Frontal cortex (tissue), 4 donors: ENCODE data around the gene TRIM63. TPM values are rescaled to one million over a fixed set of nuclear protein-coding genes. Genes with fewer than 3 reads are reported as not detected.
"Not testable (repeated sequence)": the region's sequence is repeated elsewhere in the genome, so short reads cannot be mapped to it uniquely, and the experiment has no call there.

Source experiments
- DNase-seq, 2 donors: peaks; one replicate each; pipeline ENCODE4 v3.0.0; 2012; ENCODE audit warnings: low spot score in 2 of 2
- FAIRE-seq: peaks from 2 replicates; lab custom pipeline; 2012; peaks lifted over from hg19 to GRCh38; lab: Jason Lieb, UNC
- total RNA-seq: library from RNA; depleted of rRNA; stranded (reverse); fragments of >200 nt; gene quantifications from one replicate; pipeline ENCODE4 v1.2.3, GENCODE V29; 2014
- donor health status: control.
- donor health status: control.
- donor health status: control.

TRIM63 gene
- total RNA-seq: not detected

DNA sequence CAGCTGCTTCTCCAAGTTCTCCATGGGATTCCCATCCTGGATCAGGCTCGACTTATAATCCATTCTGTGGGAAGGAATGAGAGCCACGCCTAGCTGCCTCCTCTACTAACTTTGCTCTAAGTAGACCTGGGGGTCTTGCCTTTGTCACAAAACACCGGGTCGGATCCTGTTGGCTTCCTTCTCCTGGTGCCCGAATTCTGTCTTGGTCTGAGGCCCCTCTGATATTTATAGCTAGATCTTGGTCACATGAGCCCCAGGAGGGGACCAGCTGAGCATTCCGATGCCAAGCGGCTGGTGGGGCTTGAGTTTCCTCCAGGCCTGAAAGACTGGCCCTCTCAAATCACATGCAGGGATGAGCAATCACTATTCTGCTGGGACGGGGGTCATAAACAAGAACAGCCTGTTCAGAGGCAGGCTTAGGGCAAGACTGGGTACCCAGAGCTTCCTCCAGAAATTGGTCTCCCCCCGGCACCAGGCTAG is at the start of gene TRIM63:
TSS of gene TRIM63 (minus strand) at position 199 of the 480 bp plus-strand sequence. CDS start at position 63, 136 bp downstream.
- no peak for FAIRE-seq
- no peak for DNase-seq

DNA sequence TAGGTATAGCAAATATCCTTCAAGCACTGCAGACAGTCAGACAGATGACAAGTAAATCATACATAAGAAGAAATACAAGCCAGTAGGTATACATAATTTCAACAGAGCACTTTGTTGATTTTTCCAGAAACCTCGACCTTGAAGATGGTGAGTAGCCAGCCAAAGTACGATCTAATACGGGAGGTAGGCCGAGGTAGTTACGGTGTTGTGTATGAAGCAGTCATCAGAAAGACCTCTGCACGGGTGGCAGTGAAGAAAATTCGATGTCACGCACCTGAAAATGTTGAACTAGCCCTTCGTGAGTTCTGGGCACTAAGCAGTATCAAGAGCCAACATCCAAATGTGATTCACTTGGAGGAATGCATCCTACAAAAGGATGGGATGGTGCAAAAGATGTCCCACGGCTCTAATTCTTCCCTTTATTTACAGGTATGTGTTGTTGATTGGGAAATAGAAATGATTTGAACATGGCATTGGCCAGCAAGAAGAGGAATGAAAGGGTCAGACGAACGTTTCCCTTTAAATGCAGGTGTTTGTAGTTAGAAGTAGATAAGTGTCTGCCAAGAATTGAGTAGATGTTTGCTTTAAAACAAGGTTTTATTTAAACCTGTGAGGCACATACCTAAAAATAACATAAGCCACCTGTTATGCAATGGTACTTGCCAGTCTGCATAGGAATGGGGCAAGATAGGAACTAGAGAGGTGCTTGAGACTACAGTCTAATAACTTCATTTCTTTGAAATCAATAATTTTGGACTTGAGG is 46.9 kb upstream of the TRIM63 start:
- FAIRE-seq: no peak

DNA sequence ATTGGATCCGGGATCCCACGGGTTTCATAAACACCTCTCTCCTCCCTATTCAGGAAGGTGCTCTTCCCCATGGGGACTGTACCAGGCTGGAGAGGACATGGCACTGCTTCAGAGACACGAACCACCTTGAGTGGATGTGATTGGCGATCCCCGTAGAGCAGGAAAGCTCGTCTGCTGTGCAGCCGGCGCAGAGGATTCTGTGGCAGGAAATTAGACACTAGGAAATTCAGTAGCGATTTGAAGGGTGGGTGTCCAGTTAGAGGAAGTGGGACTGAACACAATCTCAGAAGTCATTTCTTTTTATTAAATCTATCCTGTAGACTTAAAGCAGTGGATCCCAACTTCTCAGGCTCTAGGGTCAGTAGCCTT is 45.0 kb upstream of the TRIM63 start:
- DNase-seq (peak; percentile 20 to 21), FAIRE-seq (no peak)

More for the DNA sequence above, 46.9 kb upstream of the TRIM63 start:
- DNase-seq: no peak

DNA sequence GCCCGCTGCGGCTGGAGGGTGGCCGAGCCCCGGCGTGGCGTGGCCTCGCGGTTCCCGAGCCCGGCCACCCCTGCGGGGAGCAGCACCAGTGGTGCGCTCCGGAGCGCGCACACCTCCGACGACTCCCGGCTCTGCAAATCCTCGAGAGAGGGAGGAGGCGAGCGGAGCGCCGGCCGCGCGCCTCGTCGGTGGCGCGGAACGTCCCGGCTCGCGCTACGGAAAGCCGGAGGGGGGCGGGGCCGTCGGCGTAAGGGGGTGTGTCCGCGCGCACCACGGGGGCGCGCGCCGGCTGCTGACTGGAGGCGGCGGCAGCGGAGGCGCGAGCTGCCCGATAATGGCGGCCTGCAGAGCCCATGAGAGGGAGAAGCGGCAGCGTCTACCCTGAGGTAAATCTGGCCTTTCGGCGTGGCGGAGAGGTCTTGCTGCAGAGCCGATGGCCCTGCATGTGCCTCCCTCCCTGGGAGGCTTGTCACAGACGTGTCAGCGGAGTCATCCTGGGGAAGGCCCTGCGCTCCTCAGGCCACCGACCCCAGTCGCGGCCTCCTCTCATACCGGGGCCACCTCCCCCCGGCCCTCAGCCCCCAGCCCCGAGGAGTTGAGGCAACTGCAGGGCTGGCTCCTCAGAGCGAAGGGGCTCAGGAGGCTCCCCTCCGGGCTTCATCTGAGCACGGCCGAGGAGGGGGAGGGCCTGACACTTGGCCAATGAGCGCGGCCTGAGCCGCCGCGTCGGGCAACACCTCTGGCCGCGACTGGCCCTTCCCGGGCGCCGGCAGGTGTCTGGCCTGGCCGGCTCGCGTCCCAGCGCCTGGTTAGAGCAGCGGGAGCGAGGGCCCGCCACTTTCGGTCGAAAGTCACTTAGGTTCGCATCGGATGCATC is 44.3 kb upstream of the TRIM63 start, which contains the start of gene PDIK1L:
TSS of gene PDIK1L (plus strand) at position 295 of the 877 bp plus-strand sequence. CDS start 2,485 bp downstream, outside the sequence.
- FAIRE-seq (no peak), DNase-seq (peak; percentile 92 to 96)

DNA sequence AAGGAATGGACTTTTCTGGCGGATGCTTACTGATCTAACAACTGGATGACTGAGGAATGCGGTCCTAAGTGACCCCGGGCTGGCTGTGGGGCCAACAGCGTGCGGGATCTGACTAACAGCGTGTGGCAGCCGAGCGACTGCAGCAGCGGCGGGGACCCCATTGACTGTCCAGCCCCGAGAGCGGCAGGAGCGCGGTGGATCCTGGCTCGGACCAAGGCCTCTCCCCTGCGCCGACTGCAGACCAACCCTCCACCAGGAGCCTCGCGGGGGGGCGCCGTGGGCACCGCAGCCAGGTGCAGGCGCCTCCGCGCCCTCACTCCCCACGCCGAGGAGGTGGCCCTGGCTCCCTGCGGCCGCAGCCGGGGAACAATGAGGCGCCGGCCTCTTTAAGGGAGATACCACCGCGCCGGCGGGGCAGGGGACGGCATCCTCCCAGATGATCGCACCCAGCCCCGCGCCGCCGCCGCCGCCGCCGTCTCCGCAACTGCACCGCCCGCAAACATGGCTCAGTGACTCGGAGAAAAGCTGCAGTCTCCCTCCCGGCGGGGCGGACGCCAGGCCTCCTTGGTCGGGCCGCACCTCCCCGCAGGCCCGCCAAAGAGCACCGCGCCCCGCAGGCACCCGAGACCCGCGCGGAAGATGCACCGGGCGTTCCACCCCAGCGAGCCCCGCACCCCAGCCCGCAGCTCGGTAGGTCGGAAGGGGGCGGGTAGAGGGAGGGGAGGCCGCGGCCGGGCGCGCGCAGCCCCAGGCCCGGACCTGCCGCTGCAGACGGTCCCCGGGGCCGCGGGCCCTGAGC is 43.5 kb upstream of the TRIM63 start:
- FAIRE-seq (no peak), DNase-seq (peak; percentile 80 to 83)

DNA sequence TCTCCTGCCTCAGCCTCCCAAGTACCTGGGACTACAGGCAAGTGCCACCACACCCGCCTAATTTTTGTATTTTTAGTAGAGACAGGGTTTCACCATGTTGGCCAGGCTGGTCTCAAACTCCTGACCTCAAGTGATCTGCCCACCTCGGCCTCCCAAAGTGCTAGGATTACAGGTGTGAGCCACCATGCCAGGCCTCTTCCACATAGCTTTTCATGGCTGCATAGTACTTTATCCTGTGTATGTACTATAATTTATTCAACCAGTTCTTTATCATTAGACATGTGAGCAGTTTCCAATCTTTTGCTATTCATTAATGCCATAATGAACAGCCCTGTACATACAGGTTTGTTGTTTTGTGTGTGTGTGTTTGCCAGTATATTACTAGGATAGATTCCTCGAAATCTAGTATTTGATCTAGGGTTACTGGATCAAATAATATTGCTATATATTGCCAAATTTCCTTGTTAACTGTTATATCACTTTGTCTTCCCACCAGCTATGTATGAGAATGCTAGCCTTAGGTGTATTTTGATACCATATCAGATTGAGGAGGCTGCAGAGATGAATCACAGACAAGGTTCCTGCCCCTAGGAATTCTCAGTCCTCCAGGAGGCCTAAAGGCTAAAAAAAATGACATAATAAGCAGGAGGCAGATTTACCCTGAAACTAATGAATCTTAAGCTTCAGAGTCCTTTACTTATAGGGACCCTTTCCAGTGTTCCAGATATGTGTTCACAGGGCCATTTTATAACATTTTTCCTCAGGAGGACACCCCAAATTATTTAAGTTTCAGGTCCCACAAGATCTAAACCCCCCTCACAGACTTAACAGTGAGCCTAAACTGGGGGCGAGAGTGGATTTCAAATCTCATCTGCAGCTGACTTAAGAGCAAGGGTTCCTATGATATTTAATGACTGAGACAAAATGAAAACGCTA is 42.1 kb upstream of the TRIM63 start:
- DNase-seq (no peak), FAIRE-seq (no peak)

DNA sequence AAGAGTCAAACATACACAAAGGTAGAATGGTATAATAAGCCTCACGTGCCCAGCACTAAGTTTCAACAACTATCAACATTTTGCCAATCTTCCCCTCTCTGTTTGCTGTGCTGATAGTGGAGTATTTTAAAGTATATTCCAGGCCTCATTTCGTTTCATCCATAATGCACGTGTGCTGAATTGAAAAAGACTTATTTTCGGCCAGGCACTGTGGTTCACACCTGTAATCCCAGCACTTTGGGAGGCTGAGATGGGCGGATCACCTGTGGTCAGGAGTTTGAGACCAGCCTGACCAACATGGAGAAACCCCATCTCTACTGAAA is 37.8 kb upstream of the TRIM63 start:
- not testable (repeated sequence) for FAIRE-seq, DNase-seq

DNA sequence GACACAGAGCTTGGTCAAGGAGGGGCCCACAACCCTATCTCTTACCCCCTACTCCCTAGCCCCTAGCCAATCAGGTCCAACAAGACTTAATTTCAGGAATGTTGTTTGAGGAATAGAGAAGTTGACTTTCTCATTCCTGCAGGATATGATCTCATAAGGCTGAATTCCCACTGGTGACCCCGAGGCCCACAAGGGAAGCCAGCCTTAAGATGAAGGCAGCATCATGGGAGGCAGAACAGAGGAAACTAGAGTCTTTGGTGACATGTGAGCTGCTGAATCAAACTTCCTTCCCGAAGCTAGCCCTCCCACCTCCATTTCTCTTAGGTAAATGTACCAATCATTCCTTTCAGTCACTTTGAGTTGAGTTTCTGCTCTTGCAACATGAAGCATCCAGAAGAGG is 35.1 kb upstream of the TRIM63 start:
- DNase-seq: no peak
- FAIRE-seq: no peak

DNA sequence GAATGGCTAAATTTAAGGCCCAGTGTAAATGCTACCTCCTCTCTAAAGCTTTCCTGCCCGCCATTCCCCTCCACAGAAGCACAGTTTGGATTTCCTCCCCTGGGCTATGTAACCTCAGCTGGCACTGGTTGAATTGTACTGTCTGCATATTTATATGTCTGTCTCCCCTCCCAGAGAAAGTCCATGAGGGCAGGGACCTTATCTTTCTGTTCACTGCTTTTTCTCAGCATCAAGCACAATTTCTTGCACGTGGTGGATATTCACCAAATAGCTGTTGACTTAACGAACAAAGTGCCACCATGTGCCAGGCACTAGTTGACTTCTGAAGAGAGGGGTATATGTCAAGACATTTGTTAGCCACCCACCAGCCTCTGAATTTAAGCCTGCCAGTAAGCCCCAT is 34.7 kb upstream of the TRIM63 start:
- no peak for FAIRE-seq
- DNase-seq: no peak

DNA sequence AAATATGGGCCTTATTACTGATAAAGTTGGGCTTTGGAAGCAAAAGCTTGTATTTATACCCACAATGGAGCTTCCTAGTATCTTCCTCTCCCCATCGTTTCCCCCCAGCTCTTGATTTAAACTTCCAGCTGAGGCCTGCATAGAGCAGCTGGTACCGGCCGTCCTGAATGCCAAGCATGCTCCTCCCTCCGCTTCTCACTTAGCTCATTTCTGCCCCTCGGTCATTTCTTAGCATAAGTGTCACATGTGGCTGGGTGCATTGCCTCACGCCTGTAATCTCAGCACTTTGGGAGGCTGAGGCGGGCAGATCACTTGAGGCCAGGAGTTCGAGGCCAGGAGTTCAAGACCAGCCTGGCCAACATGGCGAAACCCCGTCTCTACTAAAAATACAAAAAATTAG is 32.8 kb upstream of the TRIM63 start:
- not testable (repeated sequence) for DNase-seq, FAIRE-seq

DNA sequence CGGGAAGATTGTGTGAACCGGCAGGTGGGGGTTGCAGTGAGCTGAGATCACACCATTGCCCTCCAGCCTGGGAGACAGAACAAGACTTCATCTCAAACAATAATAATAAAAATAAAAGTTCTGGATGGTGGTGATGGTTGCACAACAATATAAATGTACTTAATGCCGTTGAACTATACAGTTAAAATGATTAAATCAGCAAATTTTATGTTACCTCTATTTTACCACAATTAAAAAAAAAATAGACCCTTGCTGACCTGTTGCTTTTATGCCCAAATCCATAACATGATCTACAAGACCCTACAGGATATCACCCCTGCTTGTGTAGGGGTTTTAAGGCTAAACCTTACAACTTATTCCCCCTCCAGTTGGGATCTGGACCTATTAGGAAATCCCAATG is 32.4 kb upstream of the TRIM63 start:
- DNase-seq (no peak), FAIRE-seq (no peak)

DNA sequence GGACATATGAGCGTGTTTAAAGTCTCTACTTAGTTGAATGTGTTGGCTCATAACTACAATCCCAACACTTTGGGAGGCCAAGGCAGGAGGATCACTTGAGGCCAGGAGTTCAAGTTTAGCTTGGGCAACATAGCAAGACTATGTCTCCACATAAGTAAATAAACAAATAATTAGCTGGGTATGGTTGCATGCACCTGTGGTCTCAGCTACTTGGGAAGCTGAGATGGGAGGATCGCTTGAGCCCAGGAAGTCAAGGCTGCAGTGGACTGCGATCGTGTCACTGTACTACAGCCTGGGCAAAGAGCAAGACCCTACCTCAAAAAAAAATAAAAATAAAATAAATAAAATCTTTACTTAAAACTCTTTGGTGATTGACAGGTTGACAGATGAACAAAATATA is 31.2 kb upstream of the TRIM63 start:
- FAIRE-seq (no peak), DNase-seq (no peak)

DNA sequence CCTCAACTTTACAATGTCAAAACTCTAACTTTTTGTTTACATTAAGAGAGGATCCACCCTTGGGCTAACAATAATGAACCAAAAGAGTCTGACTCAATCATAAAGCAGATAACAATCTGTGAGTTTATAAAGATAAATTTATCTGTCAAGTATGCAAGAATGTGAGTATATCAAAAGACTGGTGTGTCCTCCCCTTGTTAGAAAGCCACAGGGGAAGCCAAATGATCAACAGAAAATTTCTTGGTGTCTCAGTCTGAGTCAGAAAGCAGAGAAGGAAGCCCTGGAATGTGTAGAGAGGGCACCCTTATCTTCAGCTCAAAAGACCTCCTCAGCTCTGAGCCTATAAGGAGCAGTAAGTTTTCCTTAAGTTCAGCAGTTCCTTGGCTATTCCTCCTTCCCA is 30.3 kb upstream of the TRIM63 start:
- no peak for DNase-seq
- no peak for FAIRE-seq

DNA sequence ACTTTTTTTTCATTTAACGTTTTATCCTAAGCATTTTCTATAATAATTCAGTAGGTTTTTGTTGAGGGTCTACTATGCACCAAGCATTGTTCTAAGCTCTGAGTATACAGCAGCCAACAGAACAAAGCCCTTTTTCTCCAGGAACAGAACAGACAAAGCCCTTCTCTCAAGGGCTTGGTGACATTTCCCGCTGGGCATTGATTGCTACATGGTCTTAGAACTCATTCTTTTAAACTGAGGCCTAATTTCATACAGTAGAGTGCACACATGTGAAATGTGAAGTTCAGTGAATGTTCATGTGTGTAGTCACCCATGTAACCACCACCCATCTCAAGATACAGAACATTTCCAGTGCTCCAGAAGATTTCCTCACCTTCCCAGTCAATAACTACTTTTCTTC is 29.0 kb upstream of the TRIM63 start:
- FAIRE-seq: peak; percentile 75
- DNase-seq: peak in 1 of 2 donors; percentile 30

DNA sequence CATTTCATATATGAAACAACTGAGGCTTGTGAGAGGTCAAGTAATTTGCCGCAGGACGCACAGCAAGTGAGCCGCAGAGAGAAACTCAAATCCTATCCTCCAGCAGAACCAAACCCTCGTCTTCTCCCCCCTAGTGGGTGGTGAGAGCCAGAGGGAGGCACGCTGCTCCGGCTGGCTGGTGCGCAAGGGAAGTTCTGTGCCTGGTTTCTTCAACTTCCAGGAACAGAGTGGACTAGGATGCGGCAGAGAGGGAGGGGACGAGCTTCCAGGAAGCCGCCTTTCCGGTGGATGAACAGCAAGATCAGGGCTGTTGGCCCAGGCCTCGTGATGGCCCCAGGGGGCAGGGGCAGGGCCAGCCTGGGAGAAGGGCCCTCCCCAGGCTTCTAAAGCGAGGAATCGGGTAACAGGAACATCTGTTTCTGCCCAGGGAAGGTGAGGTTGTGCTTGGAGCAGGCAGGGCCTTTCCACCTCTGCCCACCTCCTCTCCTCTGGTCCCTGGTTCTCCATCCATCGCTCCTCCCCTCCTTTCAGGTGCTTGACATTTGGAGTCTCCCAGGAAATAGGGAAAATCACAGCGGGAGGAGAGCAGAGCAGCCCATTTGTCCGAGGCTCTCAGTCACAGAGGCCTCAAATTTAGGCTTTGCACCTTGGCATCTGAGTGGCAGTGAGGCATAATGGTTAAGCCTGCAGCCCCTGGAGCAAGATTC is 27.4 kb upstream of the TRIM63 start:
- DNase-seq (no peak), FAIRE-seq (no peak)

DNA sequence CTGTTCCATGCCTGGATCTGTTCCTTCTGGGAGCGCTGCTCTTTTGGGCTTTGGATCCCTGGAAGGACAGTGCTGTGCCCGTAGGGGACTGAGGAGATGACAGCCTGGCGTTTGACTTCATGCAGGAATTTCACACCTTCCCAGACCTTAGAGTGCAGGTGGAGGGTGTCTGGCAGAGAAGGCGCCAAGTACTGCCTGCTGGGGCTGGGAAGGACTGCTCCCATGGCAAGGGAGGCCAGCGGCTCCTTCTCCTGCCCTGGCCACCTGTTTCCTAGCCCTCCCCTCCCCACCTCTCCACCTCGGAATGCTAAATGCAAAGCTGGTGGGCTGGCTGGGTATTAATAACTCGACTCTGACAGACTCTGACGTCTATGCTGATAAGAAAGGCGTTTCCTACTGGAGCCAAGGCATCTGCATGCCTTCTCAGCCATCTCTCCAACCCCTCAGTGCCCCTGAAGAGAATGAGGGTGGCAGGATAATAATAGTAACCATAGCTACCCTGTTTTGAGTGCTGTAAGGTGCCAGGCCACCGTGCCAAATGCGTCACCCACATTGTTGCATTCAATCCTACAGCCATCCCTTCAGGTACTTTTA is 26.7 kb upstream of the TRIM63 start:
- DNase-seq: no peak
- FAIRE-seq: no peak

DNA sequence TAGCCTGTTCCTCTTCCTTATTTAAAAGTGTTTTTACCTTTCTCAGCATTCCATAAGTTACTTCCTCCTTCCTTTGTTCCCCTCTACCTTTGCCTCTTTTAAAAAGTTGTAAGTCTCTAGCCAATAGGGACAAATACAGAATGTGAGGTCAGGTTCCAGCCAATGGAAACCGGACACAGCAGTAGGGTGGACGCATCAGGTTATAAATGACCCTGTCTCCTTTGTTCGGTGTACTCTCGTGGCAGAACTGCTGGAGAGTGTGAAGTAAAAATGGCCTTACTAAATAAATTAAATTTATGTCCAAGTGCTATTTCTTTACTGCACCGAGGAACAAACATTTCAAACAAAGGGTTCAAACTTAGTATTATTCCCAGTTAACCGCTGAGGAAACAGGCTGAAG is 26.1 kb upstream of the TRIM63 start:
- FAIRE-seq, DNase-seq: not testable (repeated sequence)

DNA sequence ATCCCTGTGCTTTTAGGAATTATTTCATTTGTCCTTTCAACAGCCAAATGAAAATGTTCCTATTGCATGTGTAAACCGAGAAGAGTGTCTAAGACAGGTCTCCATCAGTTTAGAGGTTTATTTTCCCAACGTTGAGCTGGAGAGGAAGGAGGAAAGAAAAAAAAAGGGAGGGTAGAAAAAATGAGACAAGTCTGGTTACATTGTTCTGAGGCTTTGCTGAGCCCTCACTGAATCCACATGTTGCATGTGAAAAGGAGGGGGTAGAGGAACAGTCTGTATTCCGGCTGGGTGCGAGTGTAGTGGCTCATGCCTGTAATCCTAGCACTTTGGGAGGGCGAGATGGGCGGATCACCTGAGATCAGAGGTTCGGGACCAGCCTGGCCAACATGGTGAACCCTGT is 25.0 kb upstream of the TRIM63 start:
- no peak for FAIRE-seq

More for the DNA sequence above, 25.0 kb upstream of the TRIM63 start:
- DNase-seq: no peak
